Measurements from ENCODE around the gene CELF3.
"Not testable (repeated sequence)": the region's sequence is repeated elsewhere in the genome, so short reads cannot be mapped to it uniquely, and the experiment has no call there.

The CELF3 gene

DNA sequence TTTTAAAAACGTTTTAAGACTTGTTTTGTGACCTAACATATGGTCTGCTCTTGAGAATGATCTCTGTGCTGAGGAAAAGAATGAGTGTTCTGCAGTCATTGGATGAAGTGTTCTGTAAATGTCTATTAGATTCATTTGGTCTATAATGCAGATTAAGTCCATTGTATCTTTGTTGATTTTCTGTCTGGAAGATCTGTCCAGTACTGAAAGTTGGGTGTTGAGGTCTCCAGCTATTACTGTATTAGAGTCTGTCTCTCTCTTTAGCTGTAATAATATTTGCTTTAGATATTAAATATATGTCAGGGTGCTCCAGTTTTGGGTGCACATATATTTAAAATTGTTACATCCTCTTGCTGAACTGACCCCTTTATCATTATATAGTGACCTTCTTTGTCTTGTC is 43.2 kb downstream of the CELF3 start:
- Mint-ChIP-seq H3K9me3 (no peaks in the 10 kb centered on the region), H3K4me1 (ENCODE audit: low read depth in 2 of 2) (peaks cover 4 to 13% of the 10 kb centered on the region in 2 donors), H3K4me3 (no peak overlapping the region), H3K27me3 (no peaks in the 10 kb centered on the region), H3K27ac (peak overlapping the region in 1 of 2 donors; percentile 72), H3K36me3 (ENCODE audit: insufficient read depth) (peaks cover 32% of the 10 kb centered on the region)
- DNase-seq (no peak), ATAC-seq (replicated peaks) (no peak)

DNA sequence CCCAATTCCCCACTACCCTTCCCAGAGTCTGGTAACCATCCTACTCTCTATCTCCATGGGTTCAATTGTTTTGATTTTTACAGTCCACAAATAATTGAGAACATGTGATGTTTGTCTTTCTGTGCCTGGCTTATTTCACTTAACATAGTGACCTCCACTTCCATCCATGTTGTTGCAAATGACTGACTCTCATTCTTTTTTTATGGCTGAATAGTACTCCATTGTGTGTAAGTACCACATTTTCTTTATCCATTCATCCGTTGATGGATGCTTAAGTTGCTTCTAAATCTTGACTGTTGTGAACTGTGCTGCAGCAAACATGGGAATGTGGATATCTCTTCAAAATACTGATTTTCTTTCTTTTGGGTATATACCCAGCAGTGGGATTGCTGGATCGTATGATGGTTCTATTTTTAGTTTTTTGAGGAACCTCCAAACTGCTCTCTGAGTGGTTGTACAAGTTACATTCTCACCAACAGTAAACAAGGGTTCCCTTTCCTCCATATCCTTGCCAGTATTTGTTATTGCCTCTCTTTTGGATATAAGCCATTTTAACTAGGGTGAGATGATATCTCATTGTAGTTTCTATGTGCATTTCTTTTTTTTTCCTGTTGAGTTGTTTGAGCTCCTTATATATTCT is 46.4 kb downstream of the CELF3 start:
- Mint-ChIP-seq H3K36me3 (ENCODE audit: insufficient read depth) (peaks cover 36% of the 10 kb centered on the region), H3K4me1 (ENCODE audit: low read depth in 2 of 2) (peaks cover 4 to 13% of the 10 kb centered on the region in 2 donors)
- H3K27me3 Mint-ChIP-seq; ATAC-seq (replicated peaks); DNase-seq; H3K9me3 Mint-ChIP-seq; H3K4me3 Mint-ChIP-seq; H3K27ac Mint-ChIP-seq: not testable (repeated sequence)

DNA sequence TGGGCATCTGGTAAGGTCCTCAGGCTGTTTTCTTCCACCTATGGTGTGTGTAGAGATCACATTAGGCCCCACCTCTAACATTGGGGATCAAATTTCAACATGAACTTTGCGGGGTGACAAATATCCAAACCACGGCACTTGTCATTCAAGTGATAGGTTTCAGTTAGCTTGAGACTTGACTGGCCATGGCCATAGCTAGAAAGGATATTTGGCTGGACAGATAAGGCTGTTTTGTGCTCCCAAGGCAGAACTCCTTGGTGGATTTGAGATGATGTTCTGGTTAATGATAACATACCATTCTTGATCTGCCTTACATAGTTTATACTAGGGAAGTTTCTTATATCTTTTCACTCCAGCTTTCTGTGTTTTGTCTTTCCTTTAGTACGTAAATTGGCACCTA is 48.5 kb downstream of the CELF3 start:
- Mint-ChIP-seq H3K27ac (no peak overlapping the region), H3K36me3 (ENCODE audit: insufficient read depth) (peaks cover 32% of the 10 kb centered on the region), H3K4me3 (no peak overlapping the region), H3K4me1 (ENCODE audit: low read depth in 2 of 2) (peaks cover 0 to 3% of the 10 kb centered on the region in 2 donors), H3K9me3 (no peaks in the 10 kb centered on the region), H3K27me3 (no peaks in the 10 kb centered on the region)
- ATAC-seq (replicated peaks) = no peak
- DNase-seq = no peak

DNA sequence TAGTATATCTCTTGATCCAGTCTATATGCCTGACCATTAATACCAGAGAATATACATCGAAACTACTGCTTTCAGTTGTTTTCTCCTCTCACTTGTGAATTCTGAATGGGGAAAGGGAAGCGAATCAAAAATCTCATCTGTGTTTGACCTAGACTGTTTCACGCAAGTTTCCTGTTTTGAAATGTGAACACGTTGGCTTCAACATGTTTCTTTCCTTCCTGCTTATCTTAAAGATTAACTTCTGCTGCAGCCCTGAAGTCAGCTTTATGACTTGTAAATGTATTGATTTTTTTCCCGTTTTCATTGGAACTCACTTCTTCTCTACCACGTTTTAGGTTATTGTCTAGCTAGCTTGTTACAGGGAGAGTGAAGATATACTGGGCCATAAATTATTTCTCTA is 54.9 kb downstream of the CELF3 start:
- Mint-ChIP-seq H3K4me1 (ENCODE audit: low read depth in 2 of 2) (peaks cover 0 to 5% of the 10 kb centered on the region in 2 donors), H3K9me3 (no peaks in the 10 kb centered on the region), H3K36me3 (ENCODE audit: insufficient read depth) (peaks cover 51% of the 10 kb centered on the region), H3K27me3 (no peaks in the 10 kb centered on the region), H3K27ac (peak overlapping the region in 1 of 2 donors; percentile 67), H3K4me3 (no peak overlapping the region)
- DNase-seq (no peak), ATAC-seq (replicated peaks) (no peak)

DNA sequence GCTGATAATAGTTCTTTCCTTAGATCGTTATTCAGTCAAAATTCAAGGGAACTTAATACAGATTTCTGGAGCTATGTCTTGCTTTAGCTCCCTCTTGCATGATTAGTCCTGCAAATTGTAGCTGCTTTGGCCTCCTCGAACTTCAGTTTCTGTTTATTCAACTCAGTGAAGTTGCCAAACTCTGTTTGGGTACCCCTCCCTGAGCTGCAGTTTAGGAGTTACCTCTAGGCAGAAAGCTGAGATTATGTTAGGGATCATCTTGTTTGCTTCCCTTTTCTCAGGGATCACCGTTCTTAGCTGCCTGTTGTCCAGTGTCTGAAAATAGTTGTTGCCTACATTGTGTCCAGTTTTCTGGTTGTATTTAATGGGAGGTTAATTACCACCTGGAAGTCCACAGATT is 61.2 kb downstream of the CELF3 start:
- Mint-ChIP-seq H3K27me3 (no peaks in the 10 kb centered on the region), H3K36me3 (ENCODE audit: insufficient read depth) (peaks cover 22% of the 10 kb centered on the region), H3K9me3 (no peaks in the 10 kb centered on the region), H3K27ac (no peak overlapping the region), H3K4me3 (no peak overlapping the region), H3K4me1 (ENCODE audit: low read depth in 2 of 2) (peaks cover 14 to 19% of the 10 kb centered on the region in 2 donors)
- no peak for DNase-seq
- ATAC-seq (replicated peaks) = no peak

DNA sequence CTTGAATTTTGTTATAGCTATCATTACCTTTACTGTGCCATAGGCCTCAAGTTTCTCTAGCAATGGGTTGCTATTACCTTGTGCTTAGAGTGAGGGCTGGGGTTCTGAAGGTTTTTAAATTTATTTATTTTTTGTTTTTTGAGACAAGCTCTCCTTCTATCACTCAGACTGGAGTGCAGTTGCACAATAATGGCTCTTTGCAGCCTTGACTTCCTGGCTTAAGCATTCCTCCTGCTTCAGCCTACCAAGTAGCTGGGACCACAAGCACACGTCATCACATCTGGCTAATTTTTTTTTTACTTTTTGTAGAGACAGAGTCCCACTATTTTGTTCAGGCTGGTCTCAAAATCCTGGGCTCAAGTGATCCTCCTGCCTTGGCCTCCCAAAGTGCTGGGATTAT is 63.2 kb downstream of the CELF3 start:
- no peak overlapping the region for H3K4me3 Mint-ChIP-seq
- H3K4me1 Mint-ChIP-seq (ENCODE audit: low read depth in 2 of 2) = peaks cover 14 to 19% of the 10 kb centered on the region in 2 donors
- ATAC-seq (replicated peaks) (no peak), DNase-seq (no peak)
- no peaks in the 10 kb centered on the region for H3K9me3 Mint-ChIP-seq
- peaks cover 5% of the 10 kb centered on the region for H3K36me3 Mint-ChIP-seq (ENCODE audit: insufficient read depth)
- peak overlapping the region; percentile 59 to 95 for H3K27ac Mint-ChIP-seq
- H3K27me3 Mint-ChIP-seq = no peaks in the 10 kb centered on the region
